Effector memory CD4-positive, alpha-beta T cell (primary cell): ENCODE measurements around the gene VAPA.

Source experiments
- DNase-seq, 3 donors: peaks; one replicate each; pipeline ENCODE4 v3.0.0-alpha.2; 2020
- H3K27ac ChIP-seq: 2 replicates; pipeline ENCODE4 v1.7.0; 2013; ENCODE audit warnings: mild to moderate bottlenecking, low read length, moderate library complexity; ENCODE audit not compliant: insufficient read depth, poor library complexity, severe bottlenecking
- H3K27me3 ChIP-seq: replicated peaks from 2 replicates; pipeline ENCODE4 v1.7.0; 2013; ENCODE audit warnings: mild to moderate bottlenecking, low read length; ENCODE audit not compliant: insufficient read depth, control insufficient read depth, poor library complexity, severe bottlenecking
- H3K36me3 ChIP-seq: 2 replicates; pipeline ENCODE4 v1.7.0; 2013; ENCODE audit warnings: mild to moderate bottlenecking, low read length, moderate library complexity; ENCODE audit not compliant: control insufficient read depth, insufficient read depth
- H3K4me1 ChIP-seq: 2 replicates; pipeline ENCODE4 v1.7.0; 2013; ENCODE audit warnings: low read length, mild to moderate bottlenecking; ENCODE audit not compliant: control insufficient read depth, insufficient read depth, poor library complexity, severe bottlenecking
- H3K4me3 ChIP-seq: 2 replicates; pipeline ENCODE4 v1.7.0; 2013; ENCODE audit warnings: low read length, low read depth, mild to moderate bottlenecking; ENCODE audit not compliant: insufficient read depth, poor library complexity, severe bottlenecking
- H3K9me3 ChIP-seq: 2 replicates; pipeline ENCODE4 v1.7.0; 2013; ENCODE audit warnings: mild to moderate bottlenecking, low read length, moderate library complexity; ENCODE audit not compliant: control insufficient read depth

The VAPA gene

GRCh38 chr18:9994026-9994570 is 80.3 kb downstream of the VAPA start:
- no peaks in the 10 kb centered on the region for H3K4me1 ChIP-seq
- peaks cover 9% of the 10 kb centered on the region for H3K9me3 ChIP-seq
- no peak overlapping the region for H3K27ac ChIP-seq
- no peaks in the 10 kb centered on the region for H3K36me3 ChIP-seq
- no peak overlapping the region for H3K4me3 ChIP-seq
- no peak for DNase-seq
- no peaks in the 10 kb centered on the region for H3K27me3 ChIP-seq

GRCh38 chr18:9994701-9995235 is 81.0 kb downstream of the VAPA start:
- no peaks in the 10 kb centered on the region for H3K27me3 ChIP-seq
- no peak overlapping the region for H3K4me3 ChIP-seq
- H3K27ac ChIP-seq, result no peak overlapping the region
- DNase-seq, result no peak
- no peaks in the 10 kb centered on the region for H3K4me1 ChIP-seq
- peaks cover 9% of the 10 kb centered on the region for H3K9me3 ChIP-seq
- H3K36me3 ChIP-seq, result no peaks in the 10 kb centered on the region

- DNase-seq, result no peak
- Histone ChIP-seq H3K4me1 (no peaks in the 10 kb centered on the region), H3K9me3 (peaks cover 9% of the 10 kb centered on the region), H3K27me3 (no peaks in the 10 kb centered on the region), H3K27ac (no peak overlapping the region), H3K36me3 (no peaks in the 10 kb centered on the region), H3K4me3 (no peak overlapping the region)
Observed at GRCh38 chr18:9995631-9996030, 81.8 kb downstream of the VAPA start.

GRCh38 chr18:9996094-9996493 is 82.3 kb downstream of the VAPA start:
- H3K27ac ChIP-seq, result no peak overlapping the region
- H3K36me3 ChIP-seq, result no peaks in the 10 kb centered on the region
- peaks cover 9% of the 10 kb centered on the region for H3K9me3 ChIP-seq
- no peaks in the 10 kb centered on the region for H3K27me3 ChIP-seq
- no peak overlapping the region for H3K4me3 ChIP-seq
- no peak for DNase-seq
- no peaks in the 10 kb centered on the region for H3K4me1 ChIP-seq

- no peak overlapping the region for H3K27ac ChIP-seq
- H3K4me3 ChIP-seq, result no peak overlapping the region
- no peak for DNase-seq
- no peaks in the 10 kb centered on the region for H3K36me3 ChIP-seq
- H3K27me3 ChIP-seq, result no peaks in the 10 kb centered on the region
- peaks cover 9% of the 10 kb centered on the region for H3K9me3 ChIP-seq
- H3K4me1 ChIP-seq, result no peaks in the 10 kb centered on the region
Observed at GRCh38 chr18:9997711-9998110, 83.9 kb downstream of the VAPA start.

GRCh38 chr18:9998330-9998729 is 84.5 kb downstream of the VAPA start:
- H3K36me3 ChIP-seq, result no peaks in the 10 kb centered on the region
- DNase-seq, result no peak
- H3K27ac ChIP-seq, result no peak overlapping the region
- H3K9me3 ChIP-seq, result peaks cover 9% of the 10 kb centered on the region
- no peaks in the 10 kb centered on the region for H3K4me1 ChIP-seq
- H3K27me3 ChIP-seq, result no peaks in the 10 kb centered on the region
- no peak overlapping the region for H3K4me3 ChIP-seq

GRCh38 chr18:10002280-10002679 is 88.5 kb downstream of the VAPA start:
- Histone ChIP-seq H3K27ac (no peak overlapping the region), H3K4me3 (no peak overlapping the region), H3K9me3 (peaks cover 9% of the 10 kb centered on the region), H3K4me1 (no peaks in the 10 kb centered on the region), H3K27me3 (no peaks in the 10 kb centered on the region), H3K36me3 (no peaks in the 10 kb centered on the region)
- no peak for DNase-seq

GRCh38 chr18:10003281-10003680 is 89.5 kb downstream of the VAPA start:
- Histone ChIP-seq H3K27ac (no peak overlapping the region), H3K27me3 (no peaks in the 10 kb centered on the region), H3K4me1 (no peaks in the 10 kb centered on the region), H3K4me3 (no peak overlapping the region), H3K36me3 (no peaks in the 10 kb centered on the region), H3K9me3 (peaks cover 2% of the 10 kb centered on the region)
- DNase-seq, result no peak

- Histone ChIP-seq H3K4me3 (no peak overlapping the region), H3K4me1 (no peaks in the 10 kb centered on the region), H3K36me3 (no peaks in the 10 kb centered on the region), H3K9me3 (no peaks in the 10 kb centered on the region), H3K27ac (no peak overlapping the region), H3K27me3 (no peaks in the 10 kb centered on the region)
- DNase-seq, result no peak
Observed at GRCh38 chr18:10003866-10004265, 90.0 kb downstream of the VAPA start.

GRCh38 chr18:10006311-10006893 is 92.6 kb downstream of the VAPA start:
- DNase-seq, result no peak
- H3K4me1 ChIP-seq, result no peaks in the 10 kb centered on the region
- H3K4me3 ChIP-seq, result no peak overlapping the region
- H3K27me3 ChIP-seq, result no peaks in the 10 kb centered on the region
- no peaks in the 10 kb centered on the region for H3K9me3 ChIP-seq
- H3K27ac ChIP-seq, result no peak overlapping the region
- no peaks in the 10 kb centered on the region for H3K36me3 ChIP-seq
